SK-N-SH treated with all-trans-retinoic acid at 6 μM for 48 hours (cell line): ENCODE data around the gene BICD1.

ENCODE experiments used
- ATAC-seq: fragments of 200-7000 bp; cut with Tn5 transposase; 3 replicates; pipeline ENCODE4 v1.9.1; 2020; ENCODE audit warnings: mild to moderate bottlenecking, moderate library complexity
- ARNTL ChIP-seq: fragments of 450-650 bp; formaldehyde crosslinking; IDR thresholded peaks from 2 replicates; pipeline ENCODE4 v1.5.0; 2020; ENCODE audit warnings: low read depth, mild to moderate bottlenecking, moderate library complexity, borderline replicate concordance
- BACH2 ChIP-seq: fragments of 250-450 bp; sonication (Bioruptor Pico); IDR thresholded peaks from 2 replicates; pipeline ENCODE4 v1.9.0; 2021; ENCODE audit warnings: mild to moderate bottlenecking, borderline replicate concordance
- CSDC2 ChIP-seq: fragments of 250-450 bp; sonication (Bioruptor Pico); IDR thresholded peaks from 2 replicates; pipeline ENCODE4 v1.5.0; 2020; ENCODE audit warnings: mild to moderate bottlenecking, moderate library complexity
- GLIS3 ChIP-seq: fragments of 250-450 bp; sonication (Bioruptor Pico); IDR thresholded peaks from 2 replicates; pipeline ENCODE4 v1.5.0; 2020; ENCODE audit warnings: mild to moderate bottlenecking, moderate library complexity
- ISL1 ChIP-seq: fragments of 250-450 bp; sonication (Bioruptor Pico); IDR thresholded peaks from 2 replicates; pipeline ENCODE4 v2.1.2; 2022; ENCODE audit warnings: mild to moderate bottlenecking, moderate library complexity
- OSR1 ChIP-seq: fragments of 250-450 bp; sonication (Bioruptor Pico); IDR thresholded peaks from 2 replicates; pipeline ENCODE4 v1.8.0; 2022; ENCODE audit warnings: moderate library complexity, mild to moderate bottlenecking, inconsistent platforms
- RARB ChIP-seq: fragments of 250-450 bp; sonication (Bioruptor Pico); IDR thresholded peaks from 2 replicates; pipeline ENCODE4 v1.8.0; 2021; ENCODE audit warnings: mild to moderate bottlenecking, moderate library complexity
- SNAI2 ChIP-seq: fragments of 250-450 bp; sonication (Bioruptor Pico); IDR thresholded peaks from 2 replicates; pipeline ENCODE4 v1.5.0; 2020; ENCODE audit warnings: mild to moderate bottlenecking, moderate library complexity
- TCF4 ChIP-seq: fragments of 250-450 bp; sonication (Bioruptor Pico); IDR thresholded peaks from 2 replicates; pipeline ENCODE4 v1.8.0; 2021; ENCODE audit warnings: mild to moderate bottlenecking, moderate library complexity, borderline replicate concordance
- TOX ChIP-seq: fragments of 250-450 bp; sonication (Bioruptor Pico); IDR thresholded peaks from 2 replicates; pipeline ENCODE4 v1.8.0; 2021; ENCODE audit warnings: mild to moderate bottlenecking, moderate library complexity, borderline replicate concordance
- TSHZ2 ChIP-seq: fragments of 250-450 bp; sonication (Bioruptor Pico); IDR thresholded peaks from 2 replicates; pipeline ENCODE4 v1.5.0; 2020; ENCODE audit warnings: mild to moderate bottlenecking, moderate library complexity
- ZC3H10 ChIP-seq: fragments of 250-450 bp; sonication (Bioruptor Pico); IDR thresholded peaks from 2 replicates; pipeline ENCODE4 v1.5.1; 2021; ENCODE audit warnings: mild to moderate bottlenecking, moderate library complexity
- ZFP3 ChIP-seq: fragments of 250-450 bp; sonication (Bioruptor Pico); IDR thresholded peaks from 2 replicates; pipeline ENCODE4 v1.5.0; 2020; ENCODE audit warnings: mild to moderate bottlenecking, moderate library complexity
- ZFP30 ChIP-seq: fragments of 450-650 bp; formaldehyde crosslinking; IDR thresholded peaks from 2 replicates; pipeline ENCODE4 v1.5.0; 2022; ENCODE audit warnings: mild to moderate bottlenecking, moderate library complexity
- ZNF565 ChIP-seq: fragments of 450-650 bp; formaldehyde crosslinking; conservative IDR thresholded peaks from 2 replicates; pipeline ENCODE4 v1.5.0; 2020; ENCODE audit warnings: low read depth, mild to moderate bottlenecking, moderate library complexity
- ZNF70 ChIP-seq: fragments of 450-650 bp; formaldehyde crosslinking; IDR thresholded peaks from 2 replicates; pipeline ENCODE4 v1.5.0; 2020; ENCODE audit warnings: mild to moderate bottlenecking, moderate library complexity
- ZNF8 ChIP-seq: fragments of 450-650 bp; formaldehyde crosslinking; IDR thresholded peaks from 2 replicates; pipeline ENCODE4 v1.5.0; 2020; ENCODE audit warnings: mild to moderate bottlenecking, moderate library complexity
- TF ChIP-seq, protein P1 (sequence below): fragments of 250-450 bp; sonication (Bioruptor Pico); IDR thresholded peaks from 2 replicates; pipeline ENCODE4 v1.5.1; 2021; ENCODE audit warnings: mild to moderate bottlenecking, moderate library complexity
- TF ChIP-seq, protein P2 (sequence below): fragments of 250-450 bp; sonication (Bioruptor Pico); IDR thresholded peaks from 2 replicates; pipeline ENCODE4 v1.5.1; 2020; ENCODE audit warnings: low read depth, mild to moderate bottlenecking, moderate library complexity
- TF ChIP-seq, protein P3 (sequence below): fragments of 250-450 bp; sonication (Bioruptor Pico); IDR thresholded peaks from 2 replicates; pipeline ENCODE4 v1.8.0; 2021; ENCODE audit warnings: low read depth, mild to moderate bottlenecking, moderate library complexity, borderline replicate concordance
- TF ChIP-seq, protein P4 (sequence below): fragments of 250-450 bp; sonication (Bioruptor Pico); IDR thresholded peaks from 2 replicates; pipeline ENCODE4 v1.8.0; 2020; ENCODE audit warnings: mild to moderate bottlenecking, moderate library complexity, borderline replicate concordance

BICD1 gene

DNA sequence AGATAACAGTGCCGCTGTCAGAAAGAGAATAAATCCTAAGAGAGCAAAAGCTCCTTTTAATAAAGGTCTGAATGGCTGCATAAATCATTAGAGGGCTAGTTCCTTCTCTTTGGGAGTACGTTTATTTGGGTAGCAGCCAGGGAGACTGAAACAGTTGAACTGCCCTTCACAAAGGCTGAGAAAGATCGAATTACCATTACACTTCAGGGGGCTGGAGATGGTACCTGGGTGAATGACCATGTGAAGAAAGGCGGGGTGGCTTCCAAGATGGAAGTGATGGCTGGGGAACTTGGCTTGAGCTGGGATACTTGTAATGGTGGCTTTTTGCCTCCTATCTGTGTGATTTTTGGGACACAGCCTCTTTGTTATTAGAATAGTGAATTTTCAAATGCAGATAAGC, 291.0 kb downstream of the BICD1 start:
- TF ChIP-seq RARB (CRISPR knock-in tag), result no peak
- TF ChIP-seq TOX (CRISPR knock-in tag), result no peak
- no peak for TF ChIP-seq ZNF565
- no peak for TF ChIP-seq CSDC2 (CRISPR knock-in tag)
- TF ChIP-seq TCF4, result no peak
- TF ChIP-seq, protein P1, sequence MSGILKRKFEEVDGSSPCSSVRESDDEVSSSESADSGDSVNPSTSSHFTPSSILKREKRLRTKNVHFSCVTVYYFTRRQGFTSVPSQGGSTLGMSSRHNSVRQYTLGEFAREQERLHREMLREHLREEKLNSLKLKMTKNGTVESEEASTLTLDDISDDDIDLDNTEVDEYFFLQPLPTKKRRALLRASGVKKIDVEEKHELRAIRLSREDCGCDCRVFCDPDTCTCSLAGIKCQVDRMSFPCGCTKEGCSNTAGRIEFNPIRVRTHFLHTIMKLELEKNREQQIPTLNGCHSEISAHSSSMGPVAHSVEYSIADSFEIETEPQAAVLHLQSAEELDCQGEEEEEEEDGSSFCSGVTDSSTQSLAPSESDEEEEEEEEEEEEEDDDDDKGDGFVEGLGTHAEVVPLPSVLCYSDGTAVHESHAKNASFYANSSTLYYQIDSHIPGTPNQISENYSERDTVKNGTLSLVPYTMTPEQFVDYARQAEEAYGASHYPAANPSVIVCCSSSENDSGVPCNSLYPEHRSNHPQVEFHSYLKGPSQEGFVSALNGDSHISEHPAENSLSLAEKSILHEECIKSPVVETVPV (CRISPR knock-in tag), result no peak
- TF ChIP-seq, protein P2, sequence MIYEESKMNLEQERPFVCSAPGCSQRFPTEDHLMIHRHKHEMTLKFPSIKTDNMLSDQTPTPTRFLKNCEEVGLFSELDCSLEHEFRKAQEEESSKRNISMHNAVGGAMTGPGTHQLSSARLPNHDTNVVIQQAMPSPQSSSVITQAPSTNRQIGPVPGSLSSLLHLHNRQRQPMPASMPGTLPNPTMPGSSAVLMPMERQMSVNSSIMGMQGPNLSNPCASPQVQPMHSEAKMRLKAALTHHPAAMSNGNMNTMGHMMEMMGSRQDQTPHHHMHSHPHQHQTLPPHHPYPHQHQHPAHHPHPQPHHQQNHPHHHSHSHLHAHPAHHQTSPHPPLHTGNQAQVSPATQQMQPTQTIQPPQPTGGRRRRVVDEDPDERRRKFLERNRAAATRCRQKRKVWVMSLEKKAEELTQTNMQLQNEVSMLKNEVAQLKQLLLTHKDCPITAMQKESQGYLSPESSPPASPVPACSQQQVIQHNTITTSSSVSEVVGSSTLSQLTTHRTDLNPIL, result no peak
- TF ChIP-seq BACH2 (CRISPR knock-in tag), result no peak
- no peak for TF ChIP-seq ZFP30
- TF ChIP-seq ZNF70 (CRISPR knock-in tag), result no peak
- no peak for TF ChIP-seq GLIS3 (CRISPR knock-in tag)
- TF ChIP-seq, protein P3, sequence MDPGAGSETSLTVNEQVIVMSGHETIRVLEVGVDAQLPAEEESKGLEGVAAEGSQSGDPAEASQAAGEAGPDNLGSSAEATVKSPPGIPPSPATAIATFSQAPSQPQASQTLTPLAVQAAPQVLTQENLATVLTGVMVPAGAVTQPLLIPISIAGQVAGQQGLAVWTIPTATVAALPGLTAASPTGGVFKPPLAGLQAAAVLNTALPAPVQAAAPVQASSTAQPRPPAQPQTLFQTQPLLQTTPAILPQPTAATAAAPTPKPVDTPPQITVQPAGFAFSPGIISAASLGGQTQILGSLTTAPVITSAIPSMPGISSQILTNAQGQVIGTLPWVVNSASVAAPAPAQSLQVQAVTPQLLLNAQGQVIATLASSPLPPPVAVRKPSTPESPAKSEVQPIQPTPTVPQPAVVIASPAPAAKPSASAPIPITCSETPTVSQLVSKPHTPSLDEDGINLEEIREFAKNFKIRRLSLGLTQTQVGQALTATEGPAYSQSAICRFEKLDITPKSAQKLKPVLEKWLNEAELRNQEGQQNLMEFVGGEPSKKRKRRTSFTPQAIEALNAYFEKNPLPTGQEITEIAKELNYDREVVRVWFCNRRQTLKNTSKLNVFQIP, result no peak
- no peak for TF ChIP-seq ISL1 (CRISPR knock-in tag)
- no peak for TF ChIP-seq OSR1 (CRISPR knock-in tag)
- no peak for TF ChIP-seq SNAI2 (CRISPR knock-in tag)
- no peak for TF ChIP-seq ARNTL
- TF ChIP-seq, protein P4, sequence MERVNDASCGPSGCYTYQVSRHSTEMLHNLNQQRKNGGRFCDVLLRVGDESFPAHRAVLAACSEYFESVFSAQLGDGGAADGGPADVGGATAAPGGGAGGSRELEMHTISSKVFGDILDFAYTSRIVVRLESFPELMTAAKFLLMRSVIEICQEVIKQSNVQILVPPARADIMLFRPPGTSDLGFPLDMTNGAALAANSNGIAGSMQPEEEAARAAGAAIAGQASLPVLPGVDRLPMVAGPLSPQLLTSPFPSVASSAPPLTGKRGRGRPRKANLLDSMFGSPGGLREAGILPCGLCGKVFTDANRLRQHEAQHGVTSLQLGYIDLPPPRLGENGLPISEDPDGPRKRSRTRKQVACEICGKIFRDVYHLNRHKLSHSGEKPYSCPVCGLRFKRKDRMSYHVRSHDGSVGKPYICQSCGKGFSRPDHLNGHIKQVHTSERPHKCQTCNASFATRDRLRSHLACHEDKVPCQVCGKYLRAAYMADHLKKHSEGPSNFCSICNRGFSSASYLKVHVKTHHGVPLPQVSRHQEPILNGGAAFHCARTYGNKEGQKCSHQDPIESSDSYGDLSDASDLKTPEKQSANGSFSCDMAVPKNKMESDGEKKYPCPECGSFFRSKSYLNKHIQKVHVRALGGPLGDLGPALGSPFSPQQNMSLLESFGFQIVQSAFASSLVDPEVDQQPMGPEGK (CRISPR knock-in tag), result no peak

GRCh38 chr12:32398181-32398580, 291.5 kb downstream of the BICD1 start:
- no peak for TF ChIP-seq BACH2 (CRISPR knock-in tag)
- no peak for TF ChIP-seq ISL1 (CRISPR knock-in tag)
- TF ChIP-seq OSR1 (CRISPR knock-in tag), result no peak
- no peak for TF ChIP-seq ZNF565
- TF ChIP-seq RARB (CRISPR knock-in tag), result no peak
- TF ChIP-seq CSDC2 (CRISPR knock-in tag), result no peak
- no peak for TF ChIP-seq SNAI2 (CRISPR knock-in tag)
- no peak for TF ChIP-seq ZFP3 (CRISPR knock-in tag)
- TF ChIP-seq, protein P2, result no peak
- no peak for TF ChIP-seq ZFP30
- TF ChIP-seq GLIS3 (CRISPR knock-in tag), result no peak
- no peak for TF ChIP-seq ZNF8 (CRISPR knock-in tag)
- no peak for TF ChIP-seq ZNF70 (CRISPR knock-in tag)
- TF ChIP-seq TCF4, result no peak
- TF ChIP-seq TSHZ2 (CRISPR knock-in tag), result no peak
- TF ChIP-seq, protein P1 (CRISPR knock-in tag), result no peak
- TF ChIP-seq ZC3H10 (CRISPR knock-in tag), result no peak
- no peak for TF ChIP-seq ARNTL
- no peak for ATAC-seq

More for the DNA sequence above, 291.0 kb downstream of the BICD1 start:
- ATAC-seq, result no peak
